LoVo (cell line): ENCODE data around the gene TFAP2A.

Experiments
- DNase-seq: peaks from one replicate; pipeline ENCODE4 v3.0.0-alpha.2; 2016; ENCODE audit warnings: low spot score

The TFAP2A gene

DNA sequence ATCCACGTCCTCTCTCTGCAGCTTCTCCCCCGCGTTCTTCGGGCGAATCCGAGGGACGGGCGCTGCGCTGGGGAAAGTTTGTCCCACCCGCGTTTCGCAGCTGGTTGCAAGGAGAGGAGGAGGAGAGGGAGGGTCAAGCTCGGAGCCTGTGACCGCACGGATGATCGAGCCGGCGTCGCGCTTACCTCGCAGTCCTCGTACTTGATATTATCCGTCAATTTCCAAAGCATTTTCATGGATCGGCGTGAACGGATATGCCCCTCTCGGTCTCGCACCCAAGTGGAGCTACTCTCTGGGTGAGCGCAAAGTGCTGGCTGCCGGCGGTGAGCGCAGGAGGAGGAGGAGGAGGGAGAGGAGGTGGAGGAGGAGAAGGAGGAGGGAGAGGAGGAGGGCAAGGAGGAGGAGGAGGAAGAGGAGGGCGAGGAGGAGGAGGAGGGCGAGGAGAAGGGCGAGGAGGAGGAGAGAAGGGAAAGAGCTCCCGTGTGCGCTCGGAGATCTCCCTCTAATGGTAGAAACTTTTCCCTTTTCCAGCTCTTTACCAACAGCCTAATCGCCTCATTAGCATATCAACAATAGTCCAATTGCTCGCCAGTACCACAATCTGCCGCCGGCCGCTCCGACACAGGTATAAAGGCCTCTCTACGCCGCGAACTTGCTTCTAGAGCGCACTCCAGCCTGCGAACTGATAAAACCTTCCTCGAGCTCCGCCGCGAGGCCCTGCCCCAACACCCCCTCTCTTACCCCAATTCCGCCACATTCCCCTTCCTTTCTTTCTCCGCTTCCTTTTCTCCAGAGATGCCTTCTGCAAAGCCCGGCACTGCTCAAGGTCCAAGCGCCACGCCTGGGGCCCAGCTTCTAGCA, at the start of gene TFAP2A:
TSS of gene TFAP2A (minus strand) at position 319 of the 861 bp plus-strand sequence. CDS start at position 236, 83 bp downstream.
- peak; percentile 67 for DNase-seq

GRCh38 chr6:10463491-10464481, 48.9 kb upstream of the TFAP2A start:
- peak; percentile 11 for DNase-seq

- DNase-seq = no peak
Measured at GRCh38 chr6:10463040-10463439, 48.2 kb upstream of the TFAP2A start.

GRCh38 chr6:10461850-10462249, 47.0 kb upstream of the TFAP2A start:
- DNase-seq = no peak

DNA sequence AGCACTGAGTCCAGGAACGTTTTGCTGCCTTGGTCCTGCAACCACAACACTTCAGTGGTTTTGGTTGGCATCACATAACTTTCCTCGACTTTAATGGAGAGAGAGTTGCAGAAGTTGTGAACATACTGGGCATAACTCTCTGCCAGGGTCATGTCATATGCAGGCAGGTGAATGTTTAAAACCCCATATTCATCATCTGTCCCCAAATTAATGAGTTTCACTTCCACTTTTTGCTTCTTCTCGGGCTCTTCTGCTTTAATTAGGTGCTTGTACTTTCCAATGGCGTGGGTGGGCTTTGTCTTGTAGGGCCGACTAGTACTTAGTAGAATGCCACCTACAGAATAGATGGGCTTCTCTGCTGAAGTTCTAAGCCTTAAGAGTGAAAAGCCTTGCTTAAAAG, 45.2 kb upstream of the TFAP2A start:
- no peak for DNase-seq

DNA sequence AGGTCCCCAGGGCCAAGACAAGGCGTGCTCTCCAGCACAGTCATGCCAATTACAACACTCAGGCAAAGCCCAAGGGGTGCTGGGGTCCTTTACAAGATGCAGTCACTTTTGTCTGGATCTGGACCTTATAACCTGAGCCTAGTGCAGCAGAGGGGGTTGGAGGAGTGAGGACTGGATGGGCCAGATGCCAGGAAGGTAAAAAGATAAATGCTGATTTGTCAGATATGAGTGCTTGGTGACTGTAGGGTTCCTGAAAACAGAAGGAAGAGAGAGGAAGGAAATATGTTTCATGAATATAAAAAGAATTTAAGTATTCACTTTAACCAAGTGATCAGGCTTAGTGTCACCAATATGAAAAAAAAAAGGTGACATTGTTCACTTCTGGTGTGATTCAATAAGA, 43.4 kb upstream of the TFAP2A start:
- DNase-seq = no peak

DNA sequence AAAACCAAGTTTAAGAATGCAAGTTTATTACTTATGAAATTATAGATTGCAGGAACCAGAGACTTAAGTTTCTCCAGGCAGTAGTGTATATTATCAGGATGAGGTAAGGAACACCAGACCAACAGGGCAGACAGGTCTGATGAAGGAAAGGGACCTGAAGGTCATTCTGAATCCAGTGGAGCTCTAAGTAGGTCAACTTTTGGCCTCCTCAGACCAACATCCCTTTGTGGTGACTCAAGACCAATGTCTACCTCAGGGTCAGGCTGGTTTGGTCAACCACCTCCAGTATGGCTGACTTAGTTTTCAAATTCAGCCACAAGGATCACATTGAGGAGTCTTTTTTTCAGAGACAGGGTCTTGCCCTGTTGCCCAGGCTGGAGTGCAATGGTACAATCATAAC, 38.7 kb upstream of the TFAP2A start:
- DNase-seq = no peak

- DNase-seq = peak; percentile 91
Measured at GRCh38 chr6:10451828-10452509, 37.1 kb upstream of the TFAP2A start.

- no peak for DNase-seq
Measured at GRCh38 chr6:10451394-10451793, 36.5 kb upstream of the TFAP2A start.

GRCh38 chr6:10449751-10450150, 34.9 kb upstream of the TFAP2A start:
- DNase-seq = no peak

DNA sequence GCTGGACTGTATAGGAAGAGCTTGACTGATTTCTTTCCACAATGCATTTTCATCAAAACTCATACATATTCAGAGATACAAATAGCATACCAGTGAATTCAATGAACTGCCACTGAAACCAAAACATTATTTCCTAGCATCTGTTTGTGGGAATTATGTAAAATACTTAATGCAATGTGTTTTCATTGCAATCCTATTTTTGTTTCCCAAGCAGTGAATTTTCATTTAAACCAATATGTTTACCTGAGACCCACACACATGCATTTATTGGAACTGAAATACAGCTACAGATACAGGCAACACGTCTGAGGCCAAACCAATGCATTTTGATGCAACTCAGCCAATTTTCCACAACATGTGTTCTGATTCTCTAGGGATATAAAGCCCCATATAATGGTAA, 33.2 kb upstream of the TFAP2A start:
- DNase-seq = no peak

DNA sequence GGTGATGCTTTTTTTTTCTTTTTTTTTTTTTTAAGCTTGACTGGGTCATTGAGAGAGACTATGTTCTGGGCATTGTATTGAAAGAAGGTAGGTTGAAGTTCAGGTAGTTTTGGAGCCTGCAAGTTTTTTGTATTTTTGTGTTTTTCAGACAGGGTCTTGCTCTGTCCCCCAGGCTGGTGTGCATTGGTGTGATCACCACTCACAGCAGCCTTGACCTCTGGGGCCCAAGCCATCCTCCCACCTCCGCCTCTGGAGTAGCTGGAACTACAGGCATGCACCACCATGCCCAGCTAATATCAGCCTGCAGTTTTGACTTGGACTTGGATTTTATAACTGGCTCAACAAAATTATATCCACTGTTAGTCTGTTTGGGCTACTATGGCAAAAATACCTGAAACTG, 31.7 kb upstream of the TFAP2A start:
- no peak for DNase-seq

DNA sequence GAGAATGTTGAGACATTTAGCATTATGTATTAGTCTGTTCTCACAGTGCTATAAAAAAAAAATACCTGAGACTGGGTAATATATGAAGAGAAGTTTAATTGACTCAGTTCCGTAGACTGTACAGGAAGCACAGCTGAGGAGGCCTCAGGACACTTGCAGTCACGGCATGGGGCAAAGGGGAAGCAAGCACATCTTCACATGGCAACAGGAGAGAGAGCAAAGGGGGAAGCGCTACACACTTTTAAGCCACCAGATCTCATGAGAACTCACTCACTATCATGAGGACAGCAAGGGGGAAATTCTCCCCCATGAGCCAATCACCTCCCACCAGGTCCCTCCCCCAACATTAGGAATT, 26.8 kb upstream of the TFAP2A start:
- DNase-seq = no peak

- peak; percentile 90 for DNase-seq
Measured at GRCh38 chr6:10441004-10441654, 26.3 kb upstream of the TFAP2A start.

DNA sequence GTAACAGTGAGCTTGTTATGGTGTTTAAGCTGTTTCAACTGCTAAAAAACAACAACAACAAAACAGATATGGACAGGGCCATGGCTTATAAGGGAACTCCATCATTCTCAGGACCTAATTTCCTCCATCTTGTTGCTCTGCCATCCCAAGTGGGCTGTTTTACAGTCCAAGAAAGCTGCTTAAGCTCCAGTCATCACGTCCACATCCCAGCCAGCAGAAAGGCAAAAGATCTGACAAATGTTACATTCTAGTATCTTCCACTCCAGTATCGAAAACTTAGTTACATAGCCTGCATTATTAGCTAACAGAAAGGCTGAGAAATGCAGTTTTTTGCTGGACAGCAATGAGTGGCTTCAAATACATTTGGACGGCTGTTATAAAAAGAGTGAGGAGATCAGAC, 23.0 kb upstream of the TFAP2A start:
- DNase-seq = no peak

DNA sequence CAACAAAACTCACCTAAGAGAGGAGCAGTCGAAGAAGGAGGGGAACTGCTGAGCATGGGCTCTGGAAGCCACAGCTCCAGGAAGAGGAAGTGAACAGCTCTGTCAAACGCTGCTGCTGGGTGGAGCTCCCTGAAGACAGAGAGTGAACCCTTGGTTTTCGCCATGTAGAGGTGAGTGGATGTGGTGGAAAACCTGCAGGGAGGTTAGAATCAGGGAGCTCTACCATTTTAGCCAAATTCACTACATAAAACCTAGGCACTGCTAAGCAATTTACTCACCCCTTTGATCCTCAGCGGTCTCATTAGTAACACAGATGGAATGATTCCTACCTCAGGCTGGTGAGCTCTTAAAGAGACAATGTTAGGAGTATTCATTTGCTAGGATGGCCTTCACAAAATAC, 19.4 kb upstream of the TFAP2A start:
- no peak for DNase-seq

- no peak for DNase-seq
Measured at GRCh38 chr6:10433322-10433721, 18.4 kb upstream of the TFAP2A start.

DNA sequence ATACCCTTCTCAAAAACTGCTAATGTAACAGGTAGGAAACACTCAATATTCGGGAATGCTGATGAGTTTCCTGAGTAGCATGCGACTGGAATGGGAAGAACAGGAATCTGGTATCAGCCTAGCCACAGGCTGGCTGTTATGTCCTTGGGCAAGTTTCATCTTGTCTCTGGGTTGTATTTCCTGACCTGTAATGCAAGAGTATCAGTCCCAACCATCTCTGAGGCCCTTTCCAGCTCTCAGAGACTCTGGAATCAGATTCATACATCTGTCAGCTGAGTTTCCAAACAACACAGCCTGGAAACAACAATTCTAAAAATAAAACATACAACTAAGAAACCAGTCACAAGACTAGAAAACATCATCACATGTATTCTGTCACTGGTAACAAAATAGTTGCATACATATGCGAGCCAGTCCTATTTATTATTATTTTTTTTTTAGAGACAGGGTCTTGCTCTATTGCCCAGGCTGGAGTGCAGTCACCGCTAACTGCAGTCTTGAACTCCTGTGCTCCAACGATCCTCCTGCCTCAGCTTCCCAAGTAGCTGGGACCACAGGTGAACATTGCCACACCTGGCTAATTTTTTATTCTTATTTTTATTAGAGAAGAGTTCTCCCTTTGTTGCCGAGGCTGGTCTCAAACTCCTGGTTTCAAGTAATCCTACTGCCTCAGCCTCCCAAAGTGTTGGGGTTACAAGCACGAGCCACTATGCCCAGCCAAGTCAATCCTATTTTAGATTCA, 16.7 kb upstream of the TFAP2A start:
- no peak for DNase-seq

GRCh38 chr6:10429638-10430427, 15.0 kb upstream of the TFAP2A start:
- DNase-seq = peak; percentile 70

GRCh38 chr6:10426781-10427279, 12.0 kb upstream of the TFAP2A start:
- DNase-seq = no peak
